ENCODE data around the gene LRP6. TPM values are rescaled to one million over a fixed set of nuclear protein-coding genes. Genes with fewer than 3 reads are reported as not detected.

LRP6 gene
- total and polyA plus RNA-seq, 10 of the 15 experiments (the other 5 are each of a cell fraction or from before 2014, with no cell fraction given) = 1.5 to 14.9 (median 6.1) TPM

DNA sequence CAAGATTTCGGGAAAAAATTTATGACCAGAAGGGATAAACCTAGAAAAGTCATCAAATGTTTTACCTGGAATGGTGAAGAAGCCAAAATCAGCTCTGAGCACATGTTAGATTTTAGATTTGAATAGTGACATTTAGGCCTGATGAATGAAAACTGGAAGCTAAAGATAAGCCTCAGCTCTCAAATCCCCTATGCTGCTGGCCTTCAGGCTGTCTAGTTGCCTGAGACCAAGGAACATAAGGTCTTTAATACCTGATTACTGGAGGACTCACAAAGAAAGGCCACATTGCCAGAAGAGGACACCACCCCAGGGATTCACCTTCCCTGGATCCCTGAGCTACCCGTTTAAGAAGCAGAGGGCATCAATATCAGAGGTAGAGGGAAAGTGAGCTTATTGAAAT, 139.5 kb downstream of the LRP6 start:
- SMC1A ChIA-PET (ENCODE audit: uncharacterized antibody, unreplicated experiment) = interaction anchor here (1.0 to 2.6 kb wide), 3 partner anchors 9 to 24 kb away, joined by 3 to 10 read pairs (median 5); no protein-coding TSS in a partner anchor
- RAD21 ChIA-PET (ENCODE audit: unreplicated experiment) = no interaction called here
- no peaks in the 10 kb centered on the region for H3K27me3 ChIP-seq (replicated peaks in 1 of 2; ENCODE audit: control insufficient read depth in 2 of 2, insufficient read depth in 2 of 2, low read length in 1 of 2)
- in situ Hi-C loops (cut with MboI) = no loop called here
- POLR2A ChIA-PET = no interaction called here
- no peak overlapping the region for H3K9ac ChIP-seq (ENCODE audit: control insufficient read depth, insufficient read depth, low read length)
- no peak overlapping the region for H3K4me2 ChIP-seq (ENCODE audit: control insufficient read depth, insufficient read depth)
- H3K4me1 ChIP-seq (ENCODE audit: control insufficient read depth, insufficient read depth, low read length) = no peaks in the 10 kb centered on the region
- no TSS peak for BruUV-seq (replicated peaks)
- H3K4me3 ChIP-seq = no peak overlapping the region
- intact Hi-C loops (cut with micrococcal nuclease; ENCODE audit: unreplicated experiment) = no loop called here
- FAIRE-seq (no peak), ATAC-seq (no peak), DNase-seq (ENCODE audit: low read depth, low spot score) (no peak)
- 44% methylated on average over 2 of the region's 2 CpGs for WGBS (ENCODE audit: insufficient coverage, insufficient replicate concordance, low lambda C conversion rate, missing lambda C conversion rate)
- no peak overlapping the region for H3K27ac ChIP-seq (ENCODE audit: control insufficient read depth, insufficient read depth)
- H3K9me3 ChIP-seq (replicated peaks; ENCODE audit: control insufficient read depth, insufficient read depth, low read length) = no peaks in the 10 kb centered on the region
- H4K20me1 ChIP-seq (ENCODE audit: control insufficient read depth, insufficient read depth) = no peaks in the 10 kb centered on the region
- no peak overlapping the region for H2AFZ ChIP-seq (ENCODE audit: control insufficient read depth, low read depth, low read length)
- CTCF ChIA-PET = interaction anchor here (1.3 kb wide), 1 partner anchor 200 kb away, joined by 4 read pairs; no protein-coding TSS in a partner anchor
- H3K79me2 ChIP-seq (ENCODE audit: control insufficient read depth, insufficient read depth, low read length) = no peaks in the 10 kb centered on the region
- H3K36me3 ChIP-seq (ENCODE audit: control insufficient read depth in 2 of 2, insufficient read depth in 2 of 2, low read length in 1 of 2) = peaks cover 0 to 7% of the 10 kb centered on the region in 2 experiments; a peak in 2 of 4 replicates
- TF ChIP-seq, protein P1, sequence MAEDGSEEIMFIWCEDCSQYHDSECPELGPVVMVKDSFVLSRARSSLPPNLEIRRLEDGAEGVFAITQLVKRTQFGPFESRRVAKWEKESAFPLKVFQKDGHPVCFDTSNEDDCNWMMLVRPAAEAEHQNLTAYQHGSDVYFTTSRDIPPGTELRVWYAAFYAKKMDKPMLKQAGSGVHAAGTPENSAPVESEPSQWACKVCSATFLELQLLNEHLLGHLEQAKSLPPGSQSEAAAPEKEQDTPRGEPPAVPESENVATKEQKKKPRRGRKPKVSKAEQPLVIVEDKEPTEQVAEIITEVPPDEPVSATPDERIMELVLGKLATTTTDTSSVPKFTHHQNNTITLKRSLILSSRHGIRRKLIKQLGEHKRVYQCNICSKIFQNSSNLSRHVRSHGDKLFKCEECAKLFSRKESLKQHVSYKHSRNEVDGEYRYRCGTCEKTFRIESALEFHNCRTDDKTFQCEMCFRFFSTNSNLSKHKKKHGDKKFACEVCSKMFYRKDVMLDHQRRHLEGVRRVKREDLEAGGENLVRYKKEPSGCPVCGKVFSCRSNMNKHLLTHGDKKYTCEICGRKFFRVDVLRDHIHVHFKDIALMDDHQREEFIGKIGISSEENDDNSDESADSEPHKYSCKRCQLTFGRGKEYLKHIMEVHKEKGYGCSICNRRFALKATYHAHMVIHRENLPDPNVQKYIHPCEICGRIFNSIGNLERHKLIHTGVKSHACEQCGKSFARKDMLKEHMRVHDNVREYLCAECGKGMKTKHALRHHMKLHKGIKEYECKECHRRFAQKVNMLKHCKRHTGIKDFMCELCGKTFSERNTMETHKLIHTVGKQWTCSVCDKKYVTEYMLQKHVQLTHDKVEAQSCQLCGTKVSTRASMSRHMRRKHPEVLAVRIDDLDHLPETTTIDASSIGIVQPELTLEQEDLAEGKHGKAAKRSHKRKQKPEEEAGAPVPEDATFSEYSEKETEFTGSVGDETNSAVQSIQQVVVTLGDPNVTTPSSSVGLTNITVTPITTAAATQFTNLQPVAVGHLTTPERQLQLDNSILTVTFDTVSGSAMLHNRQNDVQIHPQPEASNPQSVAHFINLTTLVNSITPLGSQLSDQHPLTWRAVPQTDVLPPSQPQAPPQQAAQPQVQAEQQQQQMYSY (CRISPR knock-in tag; IDR thresholded peaks at IDR 0.05) = no peak
- TF ChIP-seq, protein P2, sequence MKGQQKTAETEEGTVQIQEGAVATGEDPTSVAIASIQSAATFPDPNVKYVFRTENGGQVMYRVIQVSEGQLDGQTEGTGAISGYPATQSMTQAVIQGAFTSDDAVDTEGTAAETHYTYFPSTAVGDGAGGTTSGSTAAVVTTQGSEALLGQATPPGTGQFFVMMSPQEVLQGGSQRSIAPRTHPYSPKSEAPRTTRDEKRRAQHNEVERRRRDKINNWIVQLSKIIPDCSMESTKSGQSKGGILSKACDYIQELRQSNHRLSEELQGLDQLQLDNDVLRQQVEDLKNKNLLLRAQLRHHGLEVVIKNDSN (IDR thresholded peaks at IDR 0.05; ENCODE audit: borderline replicate concordance, extremely low read length, insufficient read depth, low read depth, low read length) = no peak
- no peak for TF ChIP-seq STAT3 (IDR thresholded peaks at IDR 0.05; ENCODE audit: low read depth, low read length)
- TF ChIP-seq STAT1 (conservative IDR thresholded peaks at IDR 0.05) = no peak
- TF ChIP-seq CHD1 (IDR thresholded peaks at IDR 0.05; ENCODE audit: low read depth, low read length) = no peak
- no peak for TF ChIP-seq ATF7 (IDR thresholded peaks at IDR 0.05; ENCODE audit: low read depth)
- TF ChIP-seq, protein P3, sequence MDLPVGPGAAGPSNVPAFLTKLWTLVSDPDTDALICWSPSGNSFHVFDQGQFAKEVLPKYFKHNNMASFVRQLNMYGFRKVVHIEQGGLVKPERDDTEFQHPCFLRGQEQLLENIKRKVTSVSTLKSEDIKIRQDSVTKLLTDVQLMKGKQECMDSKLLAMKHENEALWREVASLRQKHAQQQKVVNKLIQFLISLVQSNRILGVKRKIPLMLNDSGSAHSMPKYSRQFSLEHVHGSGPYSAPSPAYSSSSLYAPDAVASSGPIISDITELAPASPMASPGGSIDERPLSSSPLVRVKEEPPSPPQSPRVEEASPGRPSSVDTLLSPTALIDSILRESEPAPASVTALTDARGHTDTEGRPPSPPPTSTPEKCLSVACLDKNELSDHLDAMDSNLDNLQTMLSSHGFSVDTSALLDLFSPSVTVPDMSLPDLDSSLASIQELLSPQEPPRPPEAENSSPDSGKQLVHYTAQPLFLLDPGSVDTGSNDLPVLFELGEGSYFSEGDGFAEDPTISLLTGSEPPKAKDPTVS (IDR thresholded peaks at IDR 0.05; ENCODE audit: low read depth, low read length) = no peak
- TF ChIP-seq EGR1 (IDR thresholded peaks at IDR 0.05; ENCODE audit: borderline replicate concordance in 1 of 2, low read depth in 2 of 2, low read length in 2 of 2) = no peak
- TF ChIP-seq, protein P4, sequence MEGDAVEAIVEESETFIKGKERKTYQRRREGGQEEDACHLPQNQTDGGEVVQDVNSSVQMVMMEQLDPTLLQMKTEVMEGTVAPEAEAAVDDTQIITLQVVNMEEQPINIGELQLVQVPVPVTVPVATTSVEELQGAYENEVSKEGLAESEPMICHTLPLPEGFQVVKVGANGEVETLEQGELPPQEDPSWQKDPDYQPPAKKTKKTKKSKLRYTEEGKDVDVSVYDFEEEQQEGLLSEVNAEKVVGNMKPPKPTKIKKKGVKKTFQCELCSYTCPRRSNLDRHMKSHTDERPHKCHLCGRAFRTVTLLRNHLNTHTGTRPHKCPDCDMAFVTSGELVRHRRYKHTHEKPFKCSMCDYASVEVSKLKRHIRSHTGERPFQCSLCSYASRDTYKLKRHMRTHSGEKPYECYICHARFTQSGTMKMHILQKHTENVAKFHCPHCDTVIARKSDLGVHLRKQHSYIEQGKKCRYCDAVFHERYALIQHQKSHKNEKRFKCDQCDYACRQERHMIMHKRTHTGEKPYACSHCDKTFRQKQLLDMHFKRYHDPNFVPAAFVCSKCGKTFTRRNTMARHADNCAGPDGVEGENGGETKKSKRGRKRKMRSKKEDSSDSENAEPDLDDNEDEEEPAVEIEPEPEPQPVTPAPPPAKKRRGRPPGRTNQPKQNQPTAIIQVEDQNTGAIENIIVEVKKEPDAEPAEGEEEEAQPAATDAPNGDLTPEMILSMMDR (IDR thresholded peaks at IDR 0.05 in 2 of 3, conservative IDR thresholded peaks at IDR 0.05 in 1 of 3; ENCODE audit: control insufficient read depth in 2 of 3, extremely low read depth in 1 of 3, insufficient read depth in 1 of 3, low read depth in 3 of 3, low read length in 3 of 3) = no peak
- TF ChIP-seq SUPT20H (IDR thresholded peaks at IDR 0.05; ENCODE audit: borderline replicate concordance, control insufficient read depth, low read depth, low read length) = no peak
- TF ChIP-seq, protein P5, sequence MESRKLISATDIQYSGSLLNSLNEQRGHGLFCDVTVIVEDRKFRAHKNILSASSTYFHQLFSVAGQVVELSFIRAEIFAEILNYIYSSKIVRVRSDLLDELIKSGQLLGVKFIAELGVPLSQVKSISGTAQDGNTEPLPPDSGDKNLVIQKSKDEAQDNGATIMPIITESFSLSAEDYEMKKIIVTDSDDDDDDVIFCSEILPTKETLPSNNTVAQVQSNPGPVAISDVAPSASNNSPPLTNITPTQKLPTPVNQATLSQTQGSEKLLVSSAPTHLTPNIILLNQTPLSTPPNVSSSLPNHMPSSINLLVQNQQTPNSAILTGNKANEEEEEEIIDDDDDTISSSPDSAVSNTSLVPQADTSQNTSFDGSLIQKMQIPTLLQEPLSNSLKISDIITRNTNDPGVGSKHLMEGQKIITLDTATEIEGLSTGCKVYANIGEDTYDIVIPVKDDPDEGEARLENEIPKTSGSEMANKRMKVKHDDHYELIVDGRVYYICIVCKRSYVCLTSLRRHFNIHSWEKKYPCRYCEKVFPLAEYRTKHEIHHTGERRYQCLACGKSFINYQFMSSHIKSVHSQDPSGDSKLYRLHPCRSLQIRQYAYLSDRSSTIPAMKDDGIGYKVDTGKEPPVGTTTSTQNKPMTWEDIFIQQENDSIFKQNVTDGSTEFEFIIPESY (IDR thresholded peaks at IDR 0.05) = no peak
- no peak for TF ChIP-seq CREB1 (IDR thresholded peaks at IDR 0.05; ENCODE audit: low read depth)

Data from GM12878 (cell line).